AG08396 (cell line): ENCODE results near the gene FOXO1.

Experiments used
- DNase-seq: peaks from one replicate; pipeline ENCODE4 v3.0.0; 2012; ENCODE audit warnings: low spot score, mixed read lengths

FOXO1 gene

GRCh38 chr13:40506592-40507446, 159.6 kb downstream of the FOXO1 start:
- no peak for DNase-seq
